ENCODE data around the gene AARSD1.

DNA sequence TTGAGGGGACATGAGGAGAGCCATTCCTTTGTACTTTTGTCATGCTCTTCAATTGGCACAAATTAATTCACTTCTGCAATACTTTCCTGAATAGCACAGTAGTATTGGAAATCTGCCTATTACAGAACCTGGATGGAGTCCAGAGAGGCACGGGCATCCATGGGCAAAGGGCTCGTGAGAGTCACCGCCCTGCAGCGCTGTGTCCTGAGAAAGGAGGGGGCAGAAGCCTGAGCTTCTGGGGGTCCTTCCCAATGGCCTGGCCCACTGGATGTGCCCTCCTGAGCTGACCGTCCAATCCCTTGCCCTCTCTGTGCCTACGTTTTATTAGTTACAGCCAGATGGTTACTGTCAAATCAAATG lies 60.2 kb downstream of the AARSD1 start:
- TF ChIP-seq FOXM1 (IDR thresholded peaks at IDR 0.05; ENCODE audit: borderline replicate concordance) = no peak
- no peak for TF ChIP-seq HDGF (IDR thresholded peaks at IDR 0.05; ENCODE audit: borderline replicate concordance)
- no peak for TF ChIP-seq TARDBP (IDR thresholded peaks at IDR 0.05)
- TF ChIP-seq L3MBTL2 (conservative IDR thresholded peaks at IDR 0.05) = no peak
- no peak for TF ChIP-seq SP1 (IDR thresholded peaks at IDR 0.05)
- TF ChIP-seq BHLHE40 (IDR thresholded peaks at IDR 0.05; ENCODE audit: borderline replicate concordance) = no peak
- TF ChIP-seq, protein P1, sequence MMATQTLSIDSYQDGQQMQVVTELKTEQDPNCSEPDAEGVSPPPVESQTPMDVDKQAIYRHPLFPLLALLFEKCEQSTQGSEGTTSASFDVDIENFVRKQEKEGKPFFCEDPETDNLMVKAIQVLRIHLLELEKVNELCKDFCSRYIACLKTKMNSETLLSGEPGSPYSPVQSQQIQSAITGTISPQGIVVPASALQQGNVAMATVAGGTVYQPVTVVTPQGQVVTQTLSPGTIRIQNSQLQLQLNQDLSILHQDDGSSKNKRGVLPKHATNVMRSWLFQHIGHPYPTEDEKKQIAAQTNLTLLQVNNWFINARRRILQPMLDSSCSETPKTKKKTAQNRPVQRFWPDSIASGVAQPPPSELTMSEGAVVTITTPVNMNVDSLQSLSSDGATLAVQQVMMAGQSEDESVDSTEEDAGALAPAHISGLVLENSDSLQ (IDR thresholded peaks at IDR 0.05) = no peak
